GM18508 (cell line): Measurements from ENCODE around the gene NOP14.
"Not testable (repeated sequence)": the region's sequence is repeated elsewhere in the genome, so short reads cannot be mapped to it uniquely, and the experiment has no call there.

Source experiments
- ATAC-seq: cut with Tn5 transposase; IDR thresholded peaks from one replicate; pipeline ENCODE4 v1.9.1; 2021; ENCODE audit warnings: moderate number of reproducible peaks; ENCODE audit not compliant: insufficient read depth, unreplicated experiment

The NOP14 gene

DNA sequence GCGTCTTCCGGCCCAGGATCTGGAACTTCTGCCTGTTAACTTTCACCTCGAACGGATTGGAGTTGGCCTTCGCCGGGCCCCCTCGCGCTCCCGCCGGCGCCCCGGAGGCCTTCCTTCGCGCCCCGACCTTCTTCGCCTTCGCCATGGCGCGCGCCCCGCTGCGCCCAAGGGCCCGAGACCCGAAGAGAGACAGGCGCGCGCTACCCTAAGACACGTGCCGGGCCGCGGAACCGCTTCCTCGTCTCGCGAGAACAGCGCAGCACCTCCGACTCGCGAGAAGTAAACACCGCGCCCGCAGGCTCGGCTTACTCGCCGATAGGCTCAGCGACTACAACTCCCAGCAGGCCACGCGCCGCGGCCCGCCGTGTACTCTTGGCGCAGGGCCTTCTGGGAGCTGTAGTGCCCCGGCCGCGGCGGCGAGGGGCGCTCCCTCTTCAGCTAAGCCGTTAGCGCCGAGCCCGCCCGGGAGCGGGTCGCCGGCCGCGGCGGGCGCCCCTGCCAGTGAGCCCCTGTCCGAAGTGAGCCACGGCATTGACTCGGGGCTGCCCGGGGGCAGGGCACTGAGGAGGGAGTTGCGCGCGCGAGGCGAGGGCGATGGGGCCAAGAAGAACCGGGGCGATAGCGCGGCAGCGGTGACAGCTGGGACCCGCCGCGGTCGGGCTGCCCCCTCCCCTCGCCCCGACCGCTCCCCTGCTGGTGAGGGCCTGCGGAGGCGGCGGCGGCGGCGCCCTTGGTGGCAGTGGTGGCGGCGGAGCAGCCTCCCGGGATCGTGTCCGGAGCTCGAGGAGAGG is at the start of gene NOP14, which contains the start of gene GRK4:
Gene NOP14, minus strand, starts transcription at position 232 of the 791 bp plus-strand sequence. Its CDS starts 87 bp downstream, at position 145.
Gene GRK4, plus strand, starts transcription at position 397 of the 791 bp plus-strand sequence. CDS start 500 bp downstream, outside the sequence.
- peak; percentile 67 for ATAC-seq

DNA sequence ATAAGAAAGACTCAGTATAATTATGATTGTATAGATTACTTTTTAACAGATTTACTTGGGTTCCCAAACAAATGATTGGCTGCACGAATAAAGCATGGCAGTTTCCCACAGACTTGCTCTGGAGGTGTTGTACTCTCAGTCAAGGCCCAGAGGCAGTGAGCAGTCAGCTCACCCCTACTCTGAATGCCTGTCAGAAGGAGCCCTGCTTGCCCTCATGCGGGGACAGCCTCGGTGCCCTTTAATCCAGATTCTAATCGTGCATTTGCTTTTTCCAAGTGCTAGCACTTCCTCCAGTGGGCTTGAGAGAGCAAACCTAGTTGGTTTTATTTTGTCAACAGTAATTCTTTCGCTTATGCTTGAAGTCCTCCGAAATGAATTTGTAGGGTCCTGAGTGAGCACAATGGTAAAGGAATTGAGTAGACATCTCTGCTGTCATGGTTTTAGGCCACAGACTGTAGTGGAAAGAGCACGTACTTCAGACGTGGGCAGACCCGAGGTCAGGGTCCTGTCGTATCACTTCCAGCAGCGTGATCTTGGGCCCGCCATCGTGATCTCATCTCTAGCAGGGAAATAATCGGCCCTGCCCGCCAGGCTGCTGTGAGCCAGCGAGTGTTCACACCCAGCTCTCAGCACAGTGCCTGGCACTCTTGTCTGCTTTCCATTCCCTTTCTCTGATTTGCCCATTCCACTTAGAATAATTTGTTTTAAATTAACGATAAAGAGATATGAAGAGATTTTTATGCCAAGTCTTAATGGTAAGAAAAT is 48.4 kb upstream of the NOP14 start:
- ATAC-seq, result no peak

DNA sequence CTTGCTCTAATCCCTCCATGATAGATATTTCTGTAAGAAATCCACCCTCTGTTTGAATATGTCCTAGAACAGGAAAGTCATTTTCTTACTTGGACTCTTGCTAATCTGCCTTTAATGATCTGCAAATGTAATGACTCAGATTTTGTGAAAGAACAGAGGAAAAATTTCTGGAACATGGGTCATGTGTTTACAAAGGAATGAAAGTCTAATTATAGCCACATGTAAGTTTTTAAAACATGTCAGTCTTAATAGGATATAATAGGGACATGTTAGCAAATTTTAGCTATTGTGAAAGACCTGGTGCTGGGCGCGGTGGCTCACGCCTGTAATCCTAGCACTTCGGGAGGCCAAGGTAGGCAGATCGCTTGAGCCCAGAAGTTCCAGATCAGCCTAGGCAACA is 47.8 kb upstream of the NOP14 start:
- no peak for ATAC-seq

DNA sequence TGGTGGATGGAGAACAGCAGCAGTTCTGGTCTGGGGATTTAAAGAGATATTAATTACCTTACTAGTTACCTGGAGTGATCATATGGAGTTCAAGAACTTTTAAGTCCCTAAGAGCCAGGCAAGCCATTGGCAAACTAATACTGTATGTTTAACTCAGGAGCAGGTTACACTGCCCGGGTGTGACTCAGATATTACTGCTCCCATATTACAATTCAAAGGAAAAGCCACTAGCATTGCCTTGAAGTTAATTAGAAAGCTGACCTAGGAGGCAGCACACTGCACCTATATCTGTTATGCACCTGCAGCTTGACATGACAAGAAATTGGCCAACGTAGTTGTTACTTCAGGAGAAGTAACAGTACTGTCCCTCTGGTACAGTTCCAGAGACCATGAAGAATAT is 47.4 kb upstream of the NOP14 start:
- no peak for ATAC-seq

DNA sequence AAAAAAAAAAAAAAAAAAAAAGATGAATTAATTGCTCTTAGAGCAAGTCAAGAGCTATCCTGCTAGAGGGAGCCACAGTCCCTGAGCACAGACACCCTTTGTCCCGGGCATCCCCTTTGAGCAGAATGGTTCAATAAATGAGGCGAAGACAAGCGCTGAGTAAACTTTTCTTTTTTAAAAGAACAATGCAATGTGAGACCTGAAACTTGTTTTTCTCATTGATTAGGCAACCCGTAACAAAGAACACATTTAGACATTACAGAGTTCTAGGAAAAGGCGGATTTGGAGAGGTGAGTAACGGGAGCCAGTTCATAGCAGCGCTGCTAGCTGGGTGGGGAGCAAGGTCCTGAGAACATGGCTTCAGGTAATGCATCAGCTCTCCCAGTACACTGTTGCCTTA is 46.2 kb upstream of the NOP14 start:
- no peak for ATAC-seq

DNA sequence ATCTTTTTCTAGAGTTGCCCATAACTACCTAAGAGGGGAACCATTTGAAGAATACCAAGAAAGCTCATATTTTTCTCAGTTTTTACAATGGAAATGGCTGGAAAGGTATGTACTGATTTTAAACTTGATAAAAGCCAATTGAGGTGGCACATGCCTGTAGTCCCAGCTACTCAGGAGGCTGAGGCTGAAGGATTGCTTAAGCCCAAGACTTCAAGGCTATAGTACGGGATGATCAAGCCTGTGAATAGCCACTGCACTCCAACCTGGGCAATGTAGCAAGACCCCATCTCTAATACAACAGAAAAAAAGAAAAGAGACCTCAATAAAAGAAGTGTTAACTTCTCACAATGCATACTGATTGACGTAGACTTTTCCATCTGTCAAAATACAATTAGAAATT is 44.5 kb upstream of the NOP14 start:
- no peak for ATAC-seq

DNA sequence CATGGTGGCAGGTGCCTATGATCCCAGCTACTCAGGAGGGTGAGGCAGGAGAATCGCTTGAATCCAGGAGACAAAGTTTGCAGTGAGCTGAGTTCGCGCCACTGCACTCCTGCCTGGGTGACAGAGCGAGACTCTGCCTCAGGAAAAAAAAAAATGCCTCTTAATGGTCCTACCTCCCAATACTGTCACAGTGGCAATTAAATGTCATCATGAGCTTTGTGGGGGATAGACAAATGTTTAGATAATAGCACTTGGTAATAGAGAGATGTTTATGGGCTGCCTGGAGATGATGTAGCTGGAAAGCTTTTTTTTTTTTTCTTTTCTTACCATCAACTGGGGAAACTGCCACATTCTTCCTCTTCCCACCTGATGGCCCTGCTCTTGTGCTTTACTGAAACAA is 33.2 kb upstream of the NOP14 start:
- ATAC-seq, result no peak

DNA sequence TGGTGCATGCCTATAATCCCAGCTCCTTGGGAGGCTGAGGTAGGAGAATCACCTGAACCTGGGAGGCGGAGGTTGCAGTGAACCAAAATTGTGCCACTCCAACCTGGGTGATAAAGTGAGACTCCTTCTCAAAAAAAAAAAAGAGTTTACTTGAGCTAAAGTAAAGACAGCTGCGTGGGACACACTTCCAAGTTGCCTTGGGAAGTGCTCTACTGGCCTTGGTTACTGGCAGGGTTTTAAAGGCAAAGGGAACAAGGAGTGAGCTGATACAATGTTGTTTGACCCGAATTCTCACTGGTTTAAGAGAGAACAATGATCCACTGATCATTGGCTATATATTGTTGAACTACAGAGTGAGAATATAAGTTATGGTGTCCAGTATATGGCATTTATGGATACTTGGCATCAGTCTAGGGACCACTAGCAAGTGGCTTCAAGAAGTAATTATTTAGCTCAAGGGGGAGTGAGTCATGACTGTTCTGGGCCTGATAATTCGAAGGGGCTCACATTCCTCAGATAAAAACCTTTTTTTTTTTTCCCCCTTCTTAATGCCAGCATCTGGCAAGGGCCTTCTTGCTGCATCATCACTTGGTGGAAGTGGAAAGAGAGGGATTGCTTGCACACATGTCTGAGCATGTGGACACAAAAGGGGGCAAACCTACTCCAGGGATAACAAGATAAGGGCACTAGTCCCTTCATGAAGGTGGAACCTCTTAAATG is 32.5 kb upstream of the NOP14 start:
- no peak for ATAC-seq

DNA sequence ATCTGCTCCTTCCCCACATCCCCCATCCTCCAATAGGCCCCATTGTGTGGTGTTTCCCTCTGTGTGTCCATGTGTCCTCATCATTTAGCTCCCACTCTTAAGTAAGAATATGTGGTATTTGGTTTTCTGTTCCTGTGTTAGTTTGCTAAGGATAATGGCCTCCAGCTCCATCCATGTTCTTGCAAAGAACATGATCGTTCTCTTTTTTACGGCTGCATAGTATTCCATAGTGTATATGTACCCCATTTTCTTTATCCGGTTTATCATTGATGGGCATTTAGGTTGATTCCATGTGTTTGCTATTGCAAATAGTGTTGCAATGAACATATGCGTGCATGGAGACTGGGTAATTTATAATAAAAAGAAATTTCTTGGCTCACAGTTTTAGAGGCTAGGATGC is 31.7 kb upstream of the NOP14 start:
- ATAC-seq, result no peak

DNA sequence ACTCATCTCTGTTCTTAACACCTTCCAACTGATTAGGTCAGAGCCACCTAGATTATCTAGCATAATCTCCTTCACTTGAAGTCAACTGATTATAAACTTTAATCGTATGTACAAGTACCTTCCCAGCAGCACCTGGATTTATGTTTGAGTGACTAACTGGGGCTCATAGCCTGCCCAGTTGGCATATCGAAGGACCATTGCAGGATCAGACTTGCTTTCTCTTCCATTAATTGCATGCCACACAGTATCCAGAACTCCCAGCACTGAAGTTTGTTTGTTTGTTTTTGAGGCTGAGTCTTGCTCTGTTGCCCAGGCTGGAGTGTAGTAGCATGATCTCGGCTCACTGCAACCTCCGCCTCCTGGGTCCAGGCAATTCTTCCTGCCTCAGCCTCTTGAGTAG is 28.0 kb upstream of the NOP14 start:
- no peak for ATAC-seq

DNA sequence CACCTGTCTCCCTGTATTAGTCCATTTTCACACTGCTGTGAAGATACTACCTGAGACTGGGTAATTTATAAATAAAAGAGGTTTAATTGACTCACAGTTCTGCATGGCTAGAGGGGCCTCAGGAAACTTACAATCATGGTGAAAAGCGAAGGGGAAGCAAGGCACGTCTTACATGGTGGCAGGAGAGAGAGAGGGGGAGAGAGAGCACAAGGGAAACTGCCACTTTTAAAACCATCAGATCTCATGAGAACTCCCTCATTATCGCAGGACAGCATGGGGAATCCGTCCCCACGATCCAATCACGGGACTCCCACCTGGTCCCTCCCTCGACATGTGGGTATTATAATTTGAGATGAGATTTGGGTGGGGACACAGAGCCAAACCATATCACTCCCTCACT is 20.5 kb upstream of the NOP14 start:
- ATAC-seq, result not testable (repeated sequence)

DNA sequence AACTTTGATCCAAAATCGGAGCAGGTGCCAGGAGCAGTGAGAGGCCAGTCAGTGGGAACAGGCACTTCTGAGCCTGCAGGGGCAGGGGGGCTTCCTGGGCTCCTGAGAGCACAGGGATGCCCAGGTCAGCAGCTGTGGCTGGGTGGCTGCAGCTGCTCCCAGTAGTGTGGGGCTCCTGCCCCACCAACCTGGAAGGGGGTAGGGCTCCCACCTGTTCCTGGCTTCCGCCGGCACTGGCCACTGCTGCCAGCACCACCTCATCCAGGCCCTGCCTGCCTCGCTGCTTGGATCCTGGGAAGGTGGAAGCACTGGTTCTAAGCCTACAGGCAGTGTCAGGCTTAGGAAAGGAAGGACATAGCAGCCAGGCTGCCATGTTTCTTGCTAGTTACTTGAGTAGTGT is 18.8 kb upstream of the NOP14 start:
- no peak for ATAC-seq

DNA sequence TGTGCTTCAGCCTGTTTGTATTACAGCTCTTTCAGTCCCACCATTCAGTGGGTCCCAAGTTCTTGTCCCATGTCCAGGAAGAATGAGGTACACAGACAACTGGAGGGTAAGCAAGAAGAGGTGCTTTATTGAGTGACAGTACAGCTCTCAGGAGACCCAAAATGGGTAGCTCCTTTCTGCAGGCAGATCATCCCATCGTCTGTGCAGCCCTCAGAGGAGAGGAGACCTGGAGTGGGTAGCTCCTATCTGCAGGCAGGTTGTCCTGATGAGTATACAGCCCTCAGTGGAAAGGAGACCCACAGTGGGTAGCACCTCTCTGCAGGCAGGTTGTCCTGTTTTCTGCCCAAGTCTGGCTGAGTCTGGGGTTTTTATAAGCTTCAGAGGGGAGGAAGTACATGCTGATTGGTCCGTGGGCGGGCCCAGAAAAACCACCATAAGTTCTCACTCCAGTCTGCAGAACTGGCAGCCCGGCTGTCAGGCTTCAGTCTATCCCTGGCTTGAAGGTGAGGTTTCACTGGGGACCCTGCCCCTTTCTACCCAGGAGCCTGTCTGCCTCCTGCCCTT is 18.1 kb upstream of the NOP14 start:
- ATAC-seq, result no peak

DNA sequence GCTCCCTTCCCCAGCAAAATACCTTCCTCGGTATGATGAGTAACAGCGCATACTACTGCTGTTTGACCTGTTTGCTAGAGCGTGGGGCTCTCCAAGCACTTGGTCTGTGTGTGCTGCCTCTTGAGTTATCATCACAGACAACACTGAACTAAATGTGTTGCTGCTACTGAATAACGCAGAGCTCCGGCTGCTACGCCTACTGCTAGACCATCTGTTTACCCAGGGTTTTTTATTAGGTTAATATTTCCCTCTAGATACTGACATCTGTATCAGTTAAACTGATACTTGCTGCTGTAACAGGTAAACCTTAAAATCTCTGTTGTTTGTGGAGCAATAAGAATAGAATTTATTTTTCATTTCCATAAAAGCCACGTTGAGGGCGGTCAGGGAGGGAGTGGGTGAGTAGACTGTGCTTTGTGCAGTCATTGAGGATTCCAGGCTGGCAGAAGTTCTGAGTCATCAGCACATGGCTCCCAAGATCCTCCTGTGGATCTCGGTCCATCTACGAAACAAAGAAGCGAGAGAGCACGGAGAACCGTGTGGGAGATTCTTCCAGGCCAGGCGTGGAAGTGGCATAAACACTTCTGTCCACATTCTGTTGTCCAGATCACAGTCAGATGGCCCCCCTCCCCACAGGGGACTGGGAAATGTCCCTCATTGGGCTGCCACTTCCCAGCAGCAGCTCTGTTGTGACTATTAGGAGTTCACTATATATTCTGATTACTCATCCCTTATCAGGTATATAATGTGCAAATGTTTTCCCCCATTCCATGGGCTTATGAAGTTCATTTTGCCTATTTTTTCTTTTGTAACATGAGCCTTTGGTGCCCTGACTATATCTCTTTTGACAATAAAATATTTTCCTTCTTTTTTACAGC is 14.2 kb upstream of the NOP14 start:
- ATAC-seq, result no peak

DNA sequence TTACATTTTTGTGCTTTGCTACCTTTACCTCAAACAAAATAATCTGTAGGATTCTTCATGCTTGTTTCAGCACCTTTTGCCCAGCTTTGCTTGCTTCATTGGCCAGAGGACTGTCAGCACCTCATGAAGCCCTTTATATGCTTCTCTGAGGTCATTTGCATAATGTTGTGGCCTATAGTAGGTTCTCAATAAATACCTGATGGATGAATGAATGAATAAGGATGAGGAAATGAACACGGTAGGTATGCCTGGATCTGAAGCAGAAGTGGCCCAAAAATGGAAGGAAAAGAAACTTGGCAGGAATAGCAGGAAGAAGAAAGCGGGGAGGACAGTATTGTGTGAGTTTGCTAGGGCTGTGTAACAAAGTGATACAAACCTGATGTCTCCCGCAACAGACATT is 8.1 kb upstream of the NOP14 start:
- ATAC-seq, result no peak

DNA sequence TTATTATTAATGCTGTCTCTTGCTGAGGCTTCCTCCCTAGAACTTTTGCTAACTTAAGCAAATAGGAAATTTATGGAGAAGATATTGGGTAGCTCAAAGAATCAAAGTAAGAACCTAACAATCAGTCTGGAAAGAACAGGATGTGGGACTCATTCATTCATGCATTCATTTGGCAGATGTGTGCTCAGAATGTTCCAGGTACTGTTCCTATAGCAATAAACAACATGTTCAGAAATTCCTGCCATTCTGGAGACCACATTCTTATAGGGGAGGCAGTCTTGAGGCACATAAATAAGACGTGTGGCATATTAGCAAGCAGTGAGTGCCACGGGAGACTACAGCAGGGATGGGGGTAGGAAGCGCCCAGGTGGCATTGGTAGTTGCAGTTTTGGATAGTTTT is 5.2 kb upstream of the NOP14 start:
- ATAC-seq, result no peak

DNA sequence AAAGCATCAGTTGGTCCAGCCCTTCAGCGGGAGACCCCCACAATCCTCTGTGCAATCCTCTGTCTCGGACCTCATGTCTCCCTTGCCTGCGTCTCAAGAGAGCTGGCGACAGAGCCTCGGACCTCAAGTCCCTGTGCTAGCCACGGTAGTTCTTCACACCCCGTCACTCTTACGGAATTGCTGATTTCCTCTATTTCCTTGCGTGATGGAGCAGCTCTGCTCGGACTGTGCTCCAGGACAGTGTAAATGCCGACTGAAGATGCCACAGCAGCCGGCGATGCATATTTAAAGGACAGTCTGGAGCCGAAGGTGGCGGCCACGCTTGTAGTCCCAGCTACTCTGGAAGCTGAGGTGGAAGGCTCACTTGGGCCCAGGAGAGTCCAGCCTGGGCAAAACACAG is 2.1 kb upstream of the NOP14 start:
- no peak for ATAC-seq

DNA sequence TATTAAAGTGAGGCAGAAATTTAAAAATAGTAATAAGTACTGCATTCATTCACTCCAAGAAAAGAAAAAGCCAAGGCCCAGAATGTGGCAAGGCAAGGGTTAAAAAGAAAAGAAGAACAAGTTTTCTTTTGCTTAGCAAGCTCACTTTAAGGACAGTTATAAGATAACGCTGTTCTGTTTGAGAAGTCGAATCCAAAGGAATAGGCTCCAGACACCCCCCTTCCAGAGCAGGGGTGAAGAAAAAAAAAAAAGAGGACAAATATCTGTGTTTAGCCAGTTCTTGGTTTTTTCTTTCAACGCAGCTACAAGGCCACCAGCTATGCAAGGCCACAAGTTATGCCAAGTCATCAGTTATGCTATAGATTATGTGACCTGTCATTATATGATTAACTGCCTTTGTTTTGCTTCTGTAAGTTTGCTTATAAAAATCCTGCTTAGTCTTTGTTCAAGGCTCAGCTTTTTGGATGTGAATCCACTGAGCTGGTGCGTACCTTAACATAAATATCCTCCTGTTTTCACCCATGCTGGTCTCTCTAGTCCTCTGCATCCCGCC is 1.6 kb upstream of the NOP14 start:
- ATAC-seq, result no peak

DNA sequence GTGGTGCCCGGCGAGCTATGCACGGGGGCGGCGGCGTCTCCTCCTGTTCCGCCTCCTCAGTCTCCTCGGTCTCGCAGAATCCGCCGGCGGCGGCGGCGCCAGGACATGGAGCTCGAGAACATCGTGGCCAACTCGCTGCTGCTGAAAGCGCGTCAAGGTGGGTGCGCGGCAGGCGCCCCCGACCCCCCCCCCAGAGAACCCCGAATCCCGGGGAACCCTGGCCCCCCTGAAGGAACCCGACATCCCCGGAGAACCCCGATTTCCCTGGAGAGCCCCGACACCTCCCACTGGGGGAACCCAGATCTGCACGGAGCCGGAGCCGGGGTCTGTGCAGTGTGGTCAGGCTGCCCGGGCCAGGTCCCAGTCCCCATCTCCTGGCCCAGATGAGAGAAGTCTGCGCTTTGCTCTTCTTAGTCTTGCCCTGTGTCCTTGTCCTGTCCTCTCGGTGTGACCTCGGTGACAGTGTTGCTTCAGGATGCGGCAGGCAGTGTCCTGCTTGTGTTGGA is 813 bp upstream of the NOP14 start:
- no peak for ATAC-seq
